ENCODE data around the gene PRKN. TPM values are rescaled to one million over a fixed set of nuclear protein-coding genes. Genes with fewer than 3 reads are reported as not detected.

The PRKN gene
- total and polyA plus RNA-seq, 9 of the 15 experiments (the other 6 are each of a cell fraction or from before 2014, with no cell fraction given) = 0.03 to 0.96 (median 0.15) TPM; not detected in 2

DNA sequence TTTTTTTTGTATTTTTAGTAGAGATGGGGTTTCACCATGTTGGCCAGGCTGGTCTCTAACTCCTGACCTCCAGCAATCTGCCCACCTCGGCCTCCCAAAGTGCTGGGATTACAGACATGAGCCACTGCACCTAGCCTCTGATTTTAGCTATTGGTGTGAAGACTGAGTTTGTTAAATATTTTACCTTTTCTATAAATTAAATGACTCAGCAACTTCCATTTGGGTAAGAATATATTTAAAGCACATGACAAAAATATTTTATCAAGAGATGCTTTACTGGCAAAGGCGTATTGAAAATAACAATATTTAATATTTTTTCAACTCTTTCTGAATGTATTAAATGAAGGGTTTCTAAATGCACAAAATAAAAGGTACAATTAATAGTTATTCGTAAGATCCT, 1295.0 kb downstream of the PRKN start (continued):
- TF ChIP-seq RBM22 (IDR thresholded peaks at IDR 0.05; ENCODE audit: low read depth, low read length, poor library complexity, severe bottlenecking) = no peak
- peak; percentile 52 for TF ChIP-seq MAFG (tag; conservative IDR thresholded peaks at IDR 0.05)
- TF ChIP-seq, protein P1, sequence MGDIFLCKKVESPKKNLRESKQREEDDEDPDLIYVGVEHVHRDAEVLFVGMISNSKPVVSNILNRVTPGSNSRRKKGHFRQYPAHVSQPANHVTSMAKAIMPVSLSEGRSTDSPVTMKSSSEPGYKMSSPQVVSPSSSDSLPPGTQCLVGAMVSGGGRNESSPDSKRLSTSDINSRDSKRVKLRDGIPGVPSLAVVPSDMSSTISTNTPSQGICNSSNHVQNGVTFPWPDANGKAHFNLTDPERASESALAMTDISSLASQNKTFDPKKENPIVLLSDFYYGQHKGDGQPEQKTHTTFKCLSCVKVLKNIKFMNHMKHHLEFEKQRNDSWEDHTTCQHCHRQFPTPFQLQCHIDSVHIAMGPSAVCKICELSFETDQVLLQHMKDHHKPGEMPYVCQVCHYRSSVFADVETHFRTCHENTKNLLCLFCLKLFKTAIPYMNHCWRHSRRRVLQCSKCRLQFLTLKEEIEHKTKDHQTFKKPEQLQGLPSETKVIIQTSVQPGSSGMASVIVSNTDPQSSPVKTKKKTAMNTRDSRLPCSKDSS (IDR thresholded peaks at IDR 0.05; ENCODE audit: low read depth, partially characterized antibody) = no peak
- no peak for TF ChIP-seq ZNF507 (tag; conservative IDR thresholded peaks at IDR 0.05)
- no peak for TF ChIP-seq ZNF140 (CRISPR knock-in tag; IDR thresholded peaks at IDR 0.05)
- TF ChIP-seq ZNF668 (CRISPR knock-in tag; IDR thresholded peaks at IDR 0.05) = no peak
- TF ChIP-seq SRSF1 (IDR thresholded peaks at IDR 0.05; ENCODE audit: low read depth, low read length) = no peak

DNA sequence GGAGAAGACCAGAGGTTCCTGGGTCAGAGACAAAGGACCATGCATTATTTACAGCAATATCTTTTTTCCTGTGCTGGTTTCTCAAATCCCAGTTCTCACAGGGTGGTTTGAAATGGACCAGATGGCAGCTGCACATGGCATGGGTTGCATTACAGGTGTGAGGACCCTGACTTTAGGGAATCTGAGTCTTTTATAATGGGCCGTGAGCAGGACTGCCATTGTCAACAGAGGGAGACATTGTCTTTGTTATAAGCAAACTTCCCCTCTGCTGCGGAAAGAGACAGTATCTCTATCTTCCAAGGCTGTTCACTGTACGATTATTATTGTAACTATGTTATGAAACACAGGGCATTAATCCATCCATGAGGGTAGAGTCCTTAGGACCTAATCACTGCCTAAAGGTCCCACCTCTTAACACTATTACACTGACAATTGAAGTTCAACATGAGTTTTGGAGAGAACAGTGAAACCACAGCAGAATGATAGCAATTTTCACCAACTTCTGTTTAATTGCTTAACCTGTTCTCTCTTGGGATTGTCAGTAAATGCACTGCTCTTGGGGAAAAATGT, 1297.6 kb downstream of the PRKN start:
- Histone ChIP-seq H3K4me3 (no peak overlapping the region), H3K4me2 (ENCODE audit: insufficient read depth, low read length) (no peak overlapping the region), H3K27ac (ENCODE audit: extremely low read depth, low read depth, low read length) (no peak overlapping the region), H3K9me1 (ENCODE audit: control insufficient read depth, insufficient read depth, low read length) (no peaks in the 10 kb centered on the region), H2AFZ (ENCODE audit: low read depth, low read length) (no peak overlapping the region), H3K79me2 (ENCODE audit: control insufficient read depth, insufficient read depth, low read length) (no peaks in the 10 kb centered on the region), H3K4me1 (replicated peaks in 1 of 2; ENCODE audit: control insufficient read depth in 2 of 2, insufficient read depth in 2 of 2, low read length in 2 of 2) (no peaks in the 10 kb centered on the region), H3K36me3 (ENCODE audit: control insufficient read depth, insufficient read depth, low read length) (no peaks in the 10 kb centered on the region), H3K9ac (ENCODE audit: insufficient read depth in 1 of 2, low read depth in 2 of 2, low read length in 2 of 2) (no peak overlapping the region), H3K9me3 (replicated peaks; ENCODE audit: control insufficient read depth, insufficient read depth, low read depth, low read length) (peaks cover 2% of the 10 kb centered on the region; the same call in 1 of the 2 replicates), H4K20me1 (replicated peaks; ENCODE audit: control insufficient read depth, insufficient read depth, low read length) (no peaks in the 10 kb centered on the region), H3K27me3 (ENCODE audit: control insufficient read depth in 2 of 2, insufficient read depth in 2 of 2, low read length in 2 of 2) (peaks cover 4 to 16% of the 10 kb centered on the region in 2 experiments; a peak in 2 of 5 replicates)
- intact Hi-C loops (cut with micrococcal nuclease) = loop anchor here (5.0 kb wide), 2 partner anchors 67 to 267 kb away; no protein-coding TSS in a partner anchor
- FAIRE-seq (peak; percentile 88), ATAC-seq (peak; percentile 89), DNase-seq (ENCODE audit: extremely low read depth in 1 of 4, low spot score in 3 of 4) (peak in 1 of 4 experiments; percentile 23)
- ChIA-PET CTCF (ENCODE audit: low intra/inter-chr PET ratio) (interaction anchor here (0.6 kb wide), 1 partner anchor 14 kb away, joined by 3 read pairs; no protein-coding TSS in a partner anchor), POLR2A (no interaction called here)
- 0% methylated on average over 3 of the region's 3 CpGs for WGBS (ENCODE audit: insufficient coverage, low coverage, missing lambda C conversion rate)
- in situ Hi-C loops (cut with MboI) = no loop called here
- no TSS peak for BruUV-seq (replicated peaks)
- TF ChIP-seq KDM2B (CRISPR knock-in tag; IDR thresholded peaks at IDR 0.05) (no peak), RBBP5 (IDR thresholded peaks at IDR 0.05; ENCODE audit: borderline replicate concordance, insufficient read depth, low read length, poor library complexity, severe bottlenecking) (no peak), ZNF76 (CRISPR knock-in tag; IDR thresholded peaks at IDR 0.05; ENCODE audit: borderline replicate concordance) (no peak), RAD21 (CRISPR knock-in tag; conservative IDR thresholded peaks at IDR 0.05 in 1 of 2, IDR thresholded peaks at IDR 0.05 in 1 of 2) (peak; percentile 35 to 70; a peak in 3 of 4 replicates)
- TF ChIP-seq, protein P2, sequence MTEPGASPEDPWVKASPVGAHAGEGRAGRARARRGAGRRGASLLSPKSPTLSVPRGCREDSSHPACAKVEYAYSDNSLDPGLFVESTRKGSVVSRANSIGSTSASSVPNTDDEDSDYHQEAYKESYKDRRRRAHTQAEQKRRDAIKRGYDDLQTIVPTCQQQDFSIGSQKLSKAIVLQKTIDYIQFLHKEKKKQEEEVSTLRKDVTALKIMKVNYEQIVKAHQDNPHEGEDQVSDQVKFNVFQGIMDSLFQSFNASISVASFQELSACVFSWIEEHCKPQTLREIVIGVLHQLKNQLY (CRISPR knock-in tag; conservative IDR thresholded peaks at IDR 0.05) = no peak
- TF ChIP-seq, protein P3, sequence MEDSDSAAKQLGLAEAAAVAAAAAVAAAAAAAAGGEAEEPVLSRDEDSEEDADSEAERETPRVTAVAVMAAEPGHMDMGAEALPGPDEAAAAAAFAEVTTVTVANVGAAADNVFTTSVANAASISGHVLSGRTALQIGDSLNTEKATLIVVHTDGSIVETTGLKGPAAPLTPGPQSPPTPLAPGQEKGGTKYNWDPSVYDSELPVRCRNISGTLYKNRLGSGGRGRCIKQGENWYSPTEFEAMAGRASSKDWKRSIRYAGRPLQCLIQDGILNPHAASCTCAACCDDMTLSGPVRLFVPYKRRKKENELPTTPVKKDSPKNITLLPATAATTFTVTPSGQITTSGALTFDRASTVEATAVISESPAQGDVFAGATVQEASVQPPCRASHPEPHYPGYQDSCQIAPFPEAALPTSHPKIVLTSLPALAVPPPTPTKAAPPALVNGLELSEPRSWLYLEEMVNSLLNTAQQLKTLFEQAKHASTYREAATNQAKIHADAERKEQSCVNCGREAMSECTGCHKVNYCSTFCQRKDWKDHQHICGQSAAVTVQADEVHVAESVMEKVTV (CRISPR knock-in tag; IDR thresholded peaks at IDR 0.05) = 0 out of 2 replicates have a peak, but pooled peaks have one; percentile 8
- TF ChIP-seq, protein P4, sequence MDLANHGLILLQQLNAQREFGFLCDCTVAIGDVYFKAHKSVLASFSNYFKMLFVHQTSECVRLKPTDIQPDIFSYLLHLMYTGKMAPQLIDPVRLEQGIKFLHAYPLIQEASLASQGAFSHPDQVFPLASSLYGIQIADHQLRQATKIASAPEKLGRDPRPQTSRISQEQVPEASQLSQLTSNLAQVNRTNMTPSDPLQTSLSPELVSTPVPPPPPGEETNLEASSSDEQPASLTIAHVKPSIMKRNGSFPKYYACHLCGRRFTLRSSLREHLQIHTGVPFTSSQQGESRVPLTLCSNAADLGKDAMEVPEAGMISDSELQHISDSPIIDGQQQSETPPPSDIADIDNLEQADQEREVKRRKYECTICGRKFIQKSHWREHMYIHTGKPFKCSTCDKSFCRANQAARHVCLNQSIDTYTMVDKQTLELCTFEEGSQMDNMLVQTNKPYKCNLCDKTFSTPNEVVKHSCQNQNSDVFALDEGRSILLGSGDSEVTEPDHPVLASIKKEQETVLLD (IDR thresholded peaks at IDR 0.05) = no peak
